Body of pancreas (tissue), 4 donors: ENCODE measurements around the gene RASSF5. TPM values are rescaled to one million over a fixed set of nuclear protein-coding genes. Genes with fewer than 3 reads are reported as not detected.

Experiments used
- ATAC-seq: fragments of 150-250 bp; one replicate; pipeline ENCODE4 v1.9.1; 2016
- DNase-seq, 4 donors: peaks; one replicate each; pipeline ENCODE4 v3.0.0-alpha.2; 2019
- H3K27ac ChIP-seq, 4 donors: fragments of 200-600 bp; sonication (generic); 1 replicate in 3 of 4; 2 replicates in 1 of 4; pipeline versions ENCODE4 v1.5.1 to v1.6.1; 2016 to 2019; ENCODE audit warnings: mild to moderate bottlenecking in 1 of 4, mixed read lengths in 1 of 4, moderate library complexity in 1 of 4
- H3K27me3 ChIP-seq, 2 donors: fragments of 200-600 bp; sonication (generic); one replicate each; pipeline ENCODE4 v1.6.0; 2016; ENCODE audit warnings: mild to moderate bottlenecking in 1 of 2
- H3K36me3 ChIP-seq, 2 donors: fragments of 200-600 bp; sonication (generic); replicated peaks in 1 of 2; 2 replicates each; pipeline ENCODE4 v1.5.1; 2016; ENCODE audit warnings: low read depth in 2 of 2; ENCODE audit not compliant: insufficient read depth in 1 of 2
- H3K4me1 ChIP-seq: fragments of 200-600 bp; sonication (generic); one replicate; pipeline ENCODE4 v1.6.0; 2016
- H3K4me3 ChIP-seq, 2 donors: fragments of 200-600 bp; sonication (generic); 1 replicate in 1 of 2; 2 replicates in 1 of 2; pipeline ENCODE4 v1.5.1; 2016 to 2019
- H3K9me3 ChIP-seq, 3 donors: fragments of 200-600 bp; sonication (generic); 1 replicate in 2 of 3; 2 replicates in 1 of 3; pipeline ENCODE4 v1.5.1; 2016
- POLR2A ChIP-seq, 3 donors: fragments of 450-650 bp; IDR thresholded peaks; one replicate each; pipeline ENCODE4 v1.6.1; 2016; ENCODE audit warnings: antibody characterized with exemption in 3 of 3, mild to moderate bottlenecking in 2 of 3
- WGBS, 2 donors: methylation state at CpG; one replicate each; pipeline ENCODE4 v1.1.5; 2017; 5-methylcytosine and 5-hydroxymethylcytosine counted together
- intact Hi-C: fragments of 100-400 bp; cut with DNase I; formaldehyde crosslinking; loops from one replicate; pipeline ENCODE4 v1.15.1; 2023
- total RNA-seq, 2 donors: library from RNA; depleted of rRNA; stranded (reverse); fragments of >200 nt; gene quantifications; one replicate each; pipeline ENCODE4 v1.1.0, GENCODE V29; 2016
- TF ChIP-seq, protein P1 (sequence below), 7 experiments: fragments of 450-650 bp in 4 of 7; fragments of 200-600 bp in 3 of 7; sonication (generic) in 3 of 7; IDR thresholded peaks; one replicate each; pipeline ENCODE4 v1.5.1; 2016 to 2019; ENCODE audit warnings: antibody characterized with exemption in 7 of 7

RASSF5 gene
- total RNA-seq, 2 donors from 2014 or later = 21.5 to 35.9 TPM

DNA sequence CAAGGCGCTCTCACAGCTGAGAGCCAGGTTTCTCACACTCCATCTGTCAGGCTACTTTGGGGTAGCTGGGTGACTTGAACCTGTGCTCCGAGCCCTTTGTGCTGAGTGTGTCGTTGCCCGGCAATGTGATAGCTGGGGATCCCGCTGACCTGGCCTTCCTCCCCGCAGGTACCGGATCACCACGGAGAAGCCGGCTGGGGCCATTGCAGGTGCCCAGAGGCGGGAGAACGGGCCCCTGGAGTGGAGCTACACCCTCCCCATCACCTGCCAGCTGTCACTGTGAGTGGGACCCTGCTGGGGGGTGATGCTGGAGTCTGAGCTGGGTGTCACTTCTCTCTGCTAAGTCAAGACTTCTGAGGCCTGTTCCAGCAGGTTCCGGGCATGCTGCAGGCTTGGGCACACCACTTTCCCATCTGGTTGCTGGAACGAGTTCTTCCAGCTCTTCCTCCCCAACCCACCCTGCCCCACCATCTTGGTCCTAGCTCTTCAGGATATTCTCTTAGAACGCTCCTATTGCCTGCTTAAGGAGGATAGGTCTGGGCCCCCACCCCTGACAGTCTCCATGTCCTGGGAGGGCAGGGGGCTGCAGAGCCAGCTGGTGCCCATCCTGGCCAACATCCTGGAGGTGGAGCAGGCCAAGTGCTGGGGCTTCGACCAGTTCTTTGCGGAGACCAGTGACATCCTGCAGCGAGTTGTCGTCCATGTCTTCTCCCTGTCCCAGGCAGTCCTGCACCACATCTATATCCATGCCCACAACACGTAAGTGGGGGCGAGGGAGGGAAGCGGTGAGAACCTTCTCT, 29.6 kb upstream of the RASSF5 start:
- DNase-seq (no peak), ATAC-seq (no peak)
- Histone ChIP-seq H3K4me1 (no peaks in the 10 kb centered on the region), H3K36me3 (peaks cover 0 to 4% of the 10 kb centered on the region in 2 donors), H3K27me3 (no peaks in the 10 kb centered on the region), H3K27ac (no peak overlapping the region), H3K4me3 (no peak overlapping the region), H3K9me3 (no peaks in the 10 kb centered on the region)
- intact Hi-C loops = no loop called here
- 81 to 86% methylated on average over 13 to 19 of the region's 21 CpGs for WGBS, 2 donors
- TF ChIP-seq, protein P1, sequence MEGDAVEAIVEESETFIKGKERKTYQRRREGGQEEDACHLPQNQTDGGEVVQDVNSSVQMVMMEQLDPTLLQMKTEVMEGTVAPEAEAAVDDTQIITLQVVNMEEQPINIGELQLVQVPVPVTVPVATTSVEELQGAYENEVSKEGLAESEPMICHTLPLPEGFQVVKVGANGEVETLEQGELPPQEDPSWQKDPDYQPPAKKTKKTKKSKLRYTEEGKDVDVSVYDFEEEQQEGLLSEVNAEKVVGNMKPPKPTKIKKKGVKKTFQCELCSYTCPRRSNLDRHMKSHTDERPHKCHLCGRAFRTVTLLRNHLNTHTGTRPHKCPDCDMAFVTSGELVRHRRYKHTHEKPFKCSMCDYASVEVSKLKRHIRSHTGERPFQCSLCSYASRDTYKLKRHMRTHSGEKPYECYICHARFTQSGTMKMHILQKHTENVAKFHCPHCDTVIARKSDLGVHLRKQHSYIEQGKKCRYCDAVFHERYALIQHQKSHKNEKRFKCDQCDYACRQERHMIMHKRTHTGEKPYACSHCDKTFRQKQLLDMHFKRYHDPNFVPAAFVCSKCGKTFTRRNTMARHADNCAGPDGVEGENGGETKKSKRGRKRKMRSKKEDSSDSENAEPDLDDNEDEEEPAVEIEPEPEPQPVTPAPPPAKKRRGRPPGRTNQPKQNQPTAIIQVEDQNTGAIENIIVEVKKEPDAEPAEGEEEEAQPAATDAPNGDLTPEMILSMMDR (IDR thresholded peaks at IDR 0.05) = no peak
- no peak for TF ChIP-seq POLR2A (IDR thresholded peaks at IDR 0.05)

DNA sequence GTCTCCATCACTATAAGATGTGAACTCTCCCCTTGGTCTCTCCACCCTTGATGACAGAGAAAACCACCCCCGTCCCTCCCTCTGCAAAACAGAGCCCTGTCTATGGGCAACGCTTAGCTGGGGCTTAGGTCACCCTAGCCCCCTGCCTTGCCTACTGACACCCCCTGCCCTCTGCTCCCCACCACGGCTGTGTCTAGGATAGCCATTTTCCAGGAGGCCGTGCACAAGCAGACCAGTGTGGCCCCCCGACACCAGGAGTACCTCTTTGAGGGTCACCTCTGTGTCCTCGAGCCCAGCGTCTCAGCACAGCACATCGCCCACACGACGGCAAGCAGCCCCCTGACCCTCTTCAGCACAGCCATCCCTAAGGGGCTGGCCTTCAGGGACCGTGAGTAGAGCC, 28.6 kb upstream of the RASSF5 start:
- peaks cover 0 to 4% of the 10 kb centered on the region in 2 donors for H3K36me3 ChIP-seq
- no peak for TF ChIP-seq POLR2A (IDR thresholded peaks at IDR 0.05)
- TF ChIP-seq, protein P1 (IDR thresholded peaks at IDR 0.05) = no peak
- WGBS, 2 donors = 77 to 87% methylated on average over 7 to 8 of the region's 11 CpGs
- ATAC-seq = no peak
- no peak for DNase-seq
- H3K27ac ChIP-seq = no peak overlapping the region
- no peak overlapping the region for H3K4me3 ChIP-seq
- intact Hi-C loops = no loop called here
- H3K9me3 ChIP-seq = no peaks in the 10 kb centered on the region
- no peaks in the 10 kb centered on the region for H3K27me3 ChIP-seq
- H3K4me1 ChIP-seq = no peaks in the 10 kb centered on the region

DNA sequence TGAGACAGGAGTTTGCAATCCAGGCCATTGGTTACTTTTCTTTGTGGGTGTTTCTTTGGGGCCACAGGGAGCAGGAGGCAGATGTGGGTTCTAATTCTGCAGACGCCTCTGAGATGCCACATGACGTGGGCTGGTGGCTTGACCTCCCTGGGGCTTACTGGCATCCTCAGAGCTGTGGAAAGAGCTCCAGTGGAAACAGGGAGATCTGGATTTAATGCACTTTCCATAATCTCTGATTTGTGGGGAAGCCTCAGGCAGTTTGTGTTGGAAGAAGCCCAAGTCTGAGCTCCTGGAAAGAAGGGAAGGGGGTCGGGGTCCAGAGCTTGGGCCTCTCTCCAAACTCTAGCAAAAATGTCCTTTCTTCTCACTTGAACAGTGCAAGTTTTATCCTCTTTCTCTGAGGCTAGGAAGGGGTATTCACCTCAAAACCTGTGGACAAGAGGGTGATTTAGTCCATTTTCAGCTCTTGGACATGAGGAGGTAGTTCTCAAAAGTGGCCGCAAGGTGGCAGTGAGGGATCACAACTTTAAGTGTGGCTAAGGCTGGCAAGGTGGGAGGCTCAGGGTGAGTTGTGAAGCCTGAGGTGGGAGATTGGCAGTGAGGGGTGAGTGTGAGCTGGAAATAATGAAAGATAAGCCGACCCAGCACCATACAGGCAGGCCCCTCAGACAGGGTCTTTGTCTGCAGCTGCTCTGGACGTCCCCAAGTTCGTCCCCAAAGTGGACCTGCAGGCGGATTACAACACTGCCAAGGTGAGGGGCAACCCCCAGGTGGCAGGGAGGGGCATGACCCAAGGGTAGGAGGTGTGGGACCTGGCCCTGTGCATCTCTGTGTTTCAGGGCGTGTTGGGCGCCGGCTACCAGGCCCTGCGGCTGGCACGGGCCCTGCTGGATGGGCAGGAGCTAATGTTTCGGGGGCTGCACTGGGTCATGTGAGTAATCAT, 27.9 kb upstream of the RASSF5 start:
- H3K4me3 ChIP-seq = no peak overlapping the region
- no peaks in the 10 kb centered on the region for H3K9me3 ChIP-seq
- intact Hi-C loops = loop anchor here (10.0 kb wide), 1 partner anchor 435 kb away; no protein-coding TSS in a partner anchor
- H3K27me3 ChIP-seq = no peaks in the 10 kb centered on the region
- DNase-seq (peak; percentile 77 to 85 (median 78)), ATAC-seq (peak; percentile 66)
- peaks cover 0 to 3% of the 10 kb centered on the region in 2 donors for H3K36me3 ChIP-seq
- no peak for TF ChIP-seq POLR2A (IDR thresholded peaks at IDR 0.05)
- TF ChIP-seq, protein P1 (IDR thresholded peaks at IDR 0.05) = peak; percentile 63 to 82 (median 75)
- WGBS, 2 donors = 63 to 73% methylated on average over 8 to 14 of the region's 14 CpGs
- no peak overlapping the region for H3K27ac ChIP-seq
- H3K4me1 ChIP-seq = no peaks in the 10 kb centered on the region

DNA sequence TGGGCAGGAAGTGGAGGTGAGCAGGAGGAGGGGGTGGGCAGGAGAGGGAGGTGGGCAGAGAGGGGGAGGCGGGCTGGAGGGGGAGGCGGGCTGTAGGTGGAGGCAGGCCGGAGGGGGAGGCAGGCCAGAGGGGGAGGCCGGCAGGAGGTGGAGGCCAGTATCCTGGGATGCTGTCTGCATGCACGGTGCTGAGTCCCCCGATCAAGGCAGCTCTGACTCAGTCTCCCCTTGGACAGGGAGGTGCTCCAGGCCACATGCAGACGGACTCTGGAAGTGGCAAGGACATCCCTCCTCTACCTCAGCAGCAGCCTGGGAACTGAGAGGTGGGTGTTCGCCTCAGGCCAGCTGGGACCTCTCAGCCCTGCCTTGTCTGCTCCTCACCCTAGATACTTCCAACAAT, 27.1 kb upstream of the RASSF5 start:
- no peaks in the 10 kb centered on the region for H3K9me3 ChIP-seq
- H3K4me1 ChIP-seq = no peaks in the 10 kb centered on the region
- no peak for DNase-seq
- no peak overlapping the region for H3K4me3 ChIP-seq
- intact Hi-C loops = loop anchor here (10.0 kb wide), 1 partner anchor 435 kb away; no protein-coding TSS in a partner anchor
- TF ChIP-seq, protein P1 (IDR thresholded peaks at IDR 0.05) = no peak
- TF ChIP-seq POLR2A (IDR thresholded peaks at IDR 0.05) = no peak
- H3K36me3 ChIP-seq = no peaks in the 10 kb centered on the region
- ATAC-seq = no peak
- H3K27ac ChIP-seq = no peak overlapping the region
- no peaks in the 10 kb centered on the region for H3K27me3 ChIP-seq
- 82 to 95% methylated on average over 7 of the region's 8 CpGs for WGBS, 2 donors
